Activated T-helper 1 cell treated with anti-CD3 and anti-CD28 coated beads, Interleukin-12 subunit alpha, Interleukin-12 subunit beta, Interleukin-2, Interleukin-4 antibody, amounts not matched to agents 30 ng/mL and 10 ng/mL and 1 ng/mL, durations not matched to agents 14 hours and 24 hours and 36 hours (primary cell): ENCODE results near the gene SLC43A3. TPM values are rescaled to one million over a fixed set of nuclear protein-coding genes. Genes with fewer than 3 reads are reported as not detected.

Experiments
- DNase-seq: peaks from one replicate; pipeline ENCODE4 v3.0.0; 2021; ENCODE audit warnings: low spot score
- H3K27ac Mint-ChIP-seq: one replicate; pipeline ENCODE4 v1.8.0; 2021; ENCODE audit warnings: mild to moderate bottlenecking, mixed read lengths
- H3K27me3 Mint-ChIP-seq: one replicate; pipeline ENCODE4 v1.8.0; 2022; ENCODE audit warnings: mild to moderate bottlenecking, moderate library complexity, mixed read lengths; ENCODE audit not compliant: insufficient read depth
- H3K36me3 Mint-ChIP-seq: one replicate; pipeline ENCODE4 v1.8.0; 2021; ENCODE audit warnings: low read depth, mixed read lengths
- H3K4me1 Mint-ChIP-seq: one replicate; pipeline ENCODE4 v1.8.0; 2021; ENCODE audit warnings: low read depth, mixed read lengths
- H3K4me3 Mint-ChIP-seq: one replicate; pipeline ENCODE4 v1.8.0; 2021; ENCODE audit warnings: mild to moderate bottlenecking, moderate library complexity, mixed read lengths
- H3K9me3 Mint-ChIP-seq: one replicate; pipeline ENCODE4 v1.8.0; 2021; ENCODE audit warnings: mixed read lengths
- intact Hi-C: fragments of 100-400 bp; cut with micrococcal nuclease; formaldehyde crosslinking; loops from one replicate; pipeline ENCODE4 v1.15.1; 2024
- total RNA-seq: library from RNA; stranded (reverse); gene quantifications from 2 replicates; pipeline ENCODE4 v1.2.3, GENCODE V29; 2022

Gene SLC43A3
- total RNA-seq, 1 donor from 2014 or later, result 184 TPM

DNA sequence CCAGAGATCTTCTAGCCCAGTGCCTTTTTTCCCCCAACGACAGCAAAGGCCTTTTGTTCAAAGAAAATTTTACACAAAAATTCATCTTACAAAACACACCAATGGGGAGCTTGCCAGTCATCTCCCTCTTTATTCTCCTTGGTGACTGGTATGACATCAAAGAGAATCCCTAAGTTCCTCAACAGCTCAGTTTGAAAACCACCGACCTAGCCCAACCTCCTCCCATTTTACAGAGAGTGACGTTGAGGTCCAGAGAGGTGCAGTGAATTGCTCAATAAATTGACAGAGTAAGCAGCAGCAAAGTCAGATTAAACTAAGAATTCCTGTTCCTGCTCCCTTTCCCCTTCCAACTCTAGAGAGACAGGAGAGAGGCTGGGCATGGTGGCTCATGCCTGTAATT, 7.8 kb downstream of the SLC43A3 start:
- Mint-ChIP-seq H3K27me3 (no peaks in the 10 kb centered on the region), H3K36me3 (peaks cover 67% of the 10 kb centered on the region), H3K4me1 (peaks cover 32% of the 10 kb centered on the region), H3K4me3 (no peak overlapping the region), H3K9me3 (no peaks in the 10 kb centered on the region), H3K27ac (no peak overlapping the region)
- intact Hi-C loops, result no loop called here
- no peak for DNase-seq

DNA sequence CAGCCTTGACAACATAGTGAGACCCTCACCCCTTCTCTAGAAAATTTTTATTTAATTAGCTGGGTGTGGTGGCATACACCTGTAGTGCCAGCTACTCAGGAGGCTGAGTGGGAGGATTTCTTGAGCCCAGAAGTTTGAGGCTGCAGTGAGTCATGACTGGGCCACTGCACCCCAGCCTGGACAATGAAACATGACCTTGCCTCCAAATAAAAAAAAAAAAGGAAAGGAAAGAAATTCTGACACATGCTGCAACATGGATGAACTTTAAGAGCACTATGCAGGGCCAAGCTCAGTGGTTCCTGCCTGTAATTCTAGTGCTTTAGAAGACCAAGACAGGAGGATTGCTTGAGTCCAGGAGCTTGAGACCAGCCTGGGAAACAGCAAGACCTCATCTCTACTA, 8.8 kb downstream of the SLC43A3 start:
- no peak overlapping the region for H3K4me3 Mint-ChIP-seq
- no peaks in the 10 kb centered on the region for H3K27me3 Mint-ChIP-seq
- peaks cover 32% of the 10 kb centered on the region for H3K4me1 Mint-ChIP-seq
- no peak overlapping the region for H3K27ac Mint-ChIP-seq
- no peak for DNase-seq
- peaks cover 73% of the 10 kb centered on the region for H3K36me3 Mint-ChIP-seq
- intact Hi-C loops, result no loop called here
- H3K9me3 Mint-ChIP-seq, result no peaks in the 10 kb centered on the region

DNA sequence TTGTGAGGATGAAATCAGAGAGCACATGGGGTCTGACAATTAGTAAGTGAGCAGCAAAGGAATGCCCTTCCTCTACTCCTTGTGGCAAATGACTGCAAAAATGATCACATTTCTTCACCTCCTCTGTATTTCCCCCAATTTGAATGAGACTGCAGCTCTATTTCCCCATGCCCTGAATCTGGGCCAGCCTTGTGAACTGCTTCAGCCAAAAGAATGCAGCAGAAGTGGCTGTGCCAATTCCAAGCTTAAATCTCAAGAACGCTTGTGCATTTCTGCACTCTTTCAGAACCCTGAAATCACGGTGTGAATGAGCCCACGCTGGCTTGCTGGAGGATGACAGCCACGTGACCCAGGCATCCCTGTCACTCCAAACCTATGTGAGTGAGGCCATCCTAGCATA, 9.9 kb downstream of the SLC43A3 start:
- Mint-ChIP-seq H3K9me3 (no peaks in the 10 kb centered on the region), H3K27me3 (no peaks in the 10 kb centered on the region), H3K4me3 (no peak overlapping the region), H3K27ac (no peak overlapping the region), H3K4me1 (peaks cover 21% of the 10 kb centered on the region), H3K36me3 (peaks cover 67% of the 10 kb centered on the region)
- no peak for DNase-seq
- intact Hi-C loops, result no loop called here

DNA sequence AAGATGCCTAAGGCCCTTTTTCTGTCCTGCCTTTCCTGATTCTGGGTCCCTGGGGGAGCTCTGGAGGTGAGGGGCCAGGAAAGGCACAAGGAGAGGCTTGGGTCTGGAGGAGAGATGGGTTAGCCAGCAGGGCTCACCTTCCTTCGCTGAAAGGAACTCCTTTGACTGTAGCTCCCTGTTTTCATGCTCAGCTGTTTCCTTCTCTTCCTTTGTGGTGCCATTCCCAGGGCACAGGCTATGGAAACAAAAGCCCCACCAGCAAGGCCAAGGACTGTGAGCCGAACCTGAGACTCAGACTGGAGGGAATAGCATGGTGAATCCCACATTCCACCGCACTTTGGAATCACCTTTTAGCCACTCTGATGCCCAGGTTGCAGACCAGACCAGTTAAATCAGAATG, 10.5 kb downstream of the SLC43A3 start:
- intact Hi-C loops, result no loop called here
- Mint-ChIP-seq H3K27ac (no peak overlapping the region), H3K9me3 (no peaks in the 10 kb centered on the region), H3K36me3 (peaks cover 65% of the 10 kb centered on the region), H3K4me1 (peaks cover 19% of the 10 kb centered on the region), H3K4me3 (no peak overlapping the region), H3K27me3 (no peaks in the 10 kb centered on the region)
- no peak for DNase-seq

DNA sequence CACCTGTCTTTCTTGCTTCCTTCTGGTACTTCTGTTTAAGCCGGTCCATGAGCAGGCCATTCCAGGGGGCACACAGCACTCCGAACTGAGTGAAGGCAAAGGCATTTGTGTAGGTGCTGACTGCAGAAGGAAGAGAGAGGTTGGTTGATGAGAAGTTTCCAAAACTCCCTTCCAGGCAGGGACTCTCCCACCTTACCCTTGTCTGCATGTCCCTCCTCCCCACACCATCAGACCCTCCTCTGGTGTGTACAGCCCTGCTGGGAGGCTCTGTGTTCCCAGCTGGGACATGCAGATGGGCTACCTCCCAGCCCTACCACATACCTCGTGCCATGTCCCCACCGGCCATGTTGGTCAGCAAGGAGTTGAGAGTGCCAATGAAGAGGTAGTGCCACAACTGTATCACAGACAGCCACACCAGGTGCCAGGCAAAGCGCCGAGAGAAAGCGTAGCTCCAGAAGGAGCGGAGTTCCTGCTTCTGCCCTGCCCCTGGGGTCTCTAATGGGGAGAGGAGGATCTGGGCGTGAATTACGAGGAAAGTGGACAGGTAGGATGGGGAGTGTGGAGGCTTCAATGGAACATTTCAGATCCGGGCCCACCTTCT, 12.2 kb downstream of the SLC43A3 start:
- Mint-ChIP-seq H3K27me3 (no peaks in the 10 kb centered on the region), H3K4me1 (peaks cover 18% of the 10 kb centered on the region), H3K9me3 (no peaks in the 10 kb centered on the region), H3K4me3 (peak overlapping the region; percentile 47), H3K27ac (no peak overlapping the region), H3K36me3 (peaks cover 60% of the 10 kb centered on the region)
- no peak for DNase-seq
- intact Hi-C loops, result no loop called here

DNA sequence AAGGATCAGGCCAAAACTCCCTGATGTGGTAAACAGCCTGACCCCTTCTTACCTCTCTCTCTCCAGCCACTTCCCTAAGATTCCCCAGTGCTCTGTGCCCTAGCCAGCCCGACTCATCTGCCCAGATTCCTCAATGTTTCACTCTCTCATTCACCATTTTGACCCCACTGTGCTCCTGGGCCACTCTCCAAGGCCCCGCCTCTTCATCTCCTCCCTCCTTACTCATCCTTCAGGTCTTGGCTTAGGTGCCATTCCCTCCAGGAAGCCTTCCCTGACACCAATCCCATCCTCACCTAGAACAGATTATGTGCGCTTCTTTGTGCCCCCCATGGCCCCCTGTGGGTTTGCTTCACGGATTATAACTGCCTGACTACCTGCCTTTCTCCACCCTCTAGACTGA, 13.2 kb downstream of the SLC43A3 start:
- peaks cover 58% of the 10 kb centered on the region for H3K36me3 Mint-ChIP-seq
- no peaks in the 10 kb centered on the region for H3K27me3 Mint-ChIP-seq
- DNase-seq, result no peak
- no peak overlapping the region for H3K4me3 Mint-ChIP-seq
- H3K27ac Mint-ChIP-seq, result peak overlapping the region; percentile 2
- intact Hi-C loops, result no loop called here
- peaks cover 18% of the 10 kb centered on the region for H3K4me1 Mint-ChIP-seq
- H3K9me3 Mint-ChIP-seq, result no peaks in the 10 kb centered on the region

DNA sequence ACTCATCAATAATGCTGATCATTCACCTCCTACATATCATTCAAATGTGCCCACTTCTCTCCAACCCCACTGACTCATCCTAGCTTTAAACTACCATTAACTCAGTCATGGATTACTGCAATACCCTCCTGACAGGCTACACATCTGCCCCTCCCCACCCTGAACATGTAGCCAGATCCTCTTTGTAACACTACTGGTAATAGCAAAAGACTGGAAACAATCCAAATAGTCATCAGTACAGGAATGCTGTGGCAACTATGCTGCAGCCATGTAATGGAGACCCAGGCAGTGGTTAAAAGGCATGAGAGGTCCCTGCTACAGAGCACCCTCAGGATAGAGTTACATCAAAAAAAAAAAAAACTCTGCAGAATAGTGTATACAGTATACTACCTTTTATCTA, 16.6 kb downstream of the SLC43A3 start:
- no peak for DNase-seq
- peaks cover 62% of the 10 kb centered on the region for H3K36me3 Mint-ChIP-seq
- no peak overlapping the region for H3K27ac Mint-ChIP-seq
- no peaks in the 10 kb centered on the region for H3K27me3 Mint-ChIP-seq
- H3K4me3 Mint-ChIP-seq, result no peak overlapping the region
- H3K4me1 Mint-ChIP-seq, result peaks cover 43% of the 10 kb centered on the region
- H3K9me3 Mint-ChIP-seq, result no peaks in the 10 kb centered on the region
- intact Hi-C loops, result no loop called here

DNA sequence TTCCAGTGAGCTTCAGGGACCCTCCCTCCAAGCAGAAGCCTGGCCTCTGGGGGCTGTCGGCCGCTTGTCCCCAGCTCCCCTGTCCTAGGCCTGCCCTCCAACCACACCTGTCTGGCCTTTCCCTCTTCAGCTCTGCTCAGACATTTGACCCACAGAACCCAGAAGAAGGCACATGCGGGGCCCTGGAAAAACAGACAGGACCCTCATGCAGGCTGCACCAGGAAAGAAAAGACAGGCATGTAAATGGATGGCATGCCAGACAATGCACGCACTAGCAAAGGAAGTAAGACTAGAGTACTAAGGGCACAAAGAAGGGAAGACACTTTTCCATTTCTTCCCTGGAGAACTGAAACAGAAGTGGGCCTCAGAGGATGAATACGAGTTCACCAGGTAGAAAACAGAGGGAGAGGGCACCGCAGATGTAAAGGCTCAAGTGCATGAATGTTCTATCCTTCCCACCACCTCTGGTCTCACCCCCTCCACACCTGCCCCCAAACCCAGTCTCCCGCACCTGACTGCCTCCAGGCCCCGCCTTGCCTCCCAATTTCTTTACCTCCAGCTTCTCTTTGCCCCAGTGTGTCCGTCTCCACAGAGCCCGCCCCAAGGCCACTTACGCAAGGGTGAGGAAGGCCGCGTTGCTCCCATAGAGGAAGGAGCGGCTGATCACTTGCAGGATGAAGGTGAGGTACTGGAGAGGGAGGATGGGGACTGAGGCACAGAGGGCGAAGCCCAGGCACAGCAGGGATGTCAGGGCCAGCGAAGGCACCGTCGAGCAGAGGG, 17.4 kb downstream of the SLC43A3 start:
- DNase-seq, result no peak
- no peak overlapping the region for H3K27ac Mint-ChIP-seq
- no peaks in the 10 kb centered on the region for H3K9me3 Mint-ChIP-seq
- H3K27me3 Mint-ChIP-seq, result no peaks in the 10 kb centered on the region
- H3K4me3 Mint-ChIP-seq, result no peak overlapping the region
- intact Hi-C loops, result no loop called here
- peaks cover 44% of the 10 kb centered on the region for H3K4me1 Mint-ChIP-seq
- H3K36me3 Mint-ChIP-seq, result peaks cover 60% of the 10 kb centered on the region

DNA sequence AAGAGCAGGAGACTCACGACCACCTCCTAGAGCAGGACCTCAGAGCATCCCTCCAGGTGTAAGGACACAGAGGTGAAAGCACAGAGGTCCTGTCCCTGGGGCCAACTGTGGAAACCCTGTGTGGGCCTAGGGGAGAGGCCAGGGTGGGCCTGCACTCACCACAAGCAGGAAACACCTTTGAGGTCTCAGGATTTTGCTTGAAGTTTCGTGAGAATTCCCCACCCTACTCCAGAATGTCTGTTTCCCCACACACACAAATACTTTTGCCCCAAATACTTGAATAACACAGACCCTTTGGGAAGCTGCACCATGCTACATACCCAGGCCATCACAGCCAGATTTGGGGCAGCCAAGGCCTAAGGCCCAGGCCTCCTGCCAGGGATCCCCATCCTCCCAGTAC, 18.1 kb downstream of the SLC43A3 start:
- no peak overlapping the region for H3K27ac Mint-ChIP-seq
- no peaks in the 10 kb centered on the region for H3K9me3 Mint-ChIP-seq
- peaks cover 40% of the 10 kb centered on the region for H3K4me1 Mint-ChIP-seq
- no peak overlapping the region for H3K4me3 Mint-ChIP-seq
- intact Hi-C loops, result no loop called here
- no peaks in the 10 kb centered on the region for H3K27me3 Mint-ChIP-seq
- peaks cover 55% of the 10 kb centered on the region for H3K36me3 Mint-ChIP-seq
- DNase-seq, result no peak

DNA sequence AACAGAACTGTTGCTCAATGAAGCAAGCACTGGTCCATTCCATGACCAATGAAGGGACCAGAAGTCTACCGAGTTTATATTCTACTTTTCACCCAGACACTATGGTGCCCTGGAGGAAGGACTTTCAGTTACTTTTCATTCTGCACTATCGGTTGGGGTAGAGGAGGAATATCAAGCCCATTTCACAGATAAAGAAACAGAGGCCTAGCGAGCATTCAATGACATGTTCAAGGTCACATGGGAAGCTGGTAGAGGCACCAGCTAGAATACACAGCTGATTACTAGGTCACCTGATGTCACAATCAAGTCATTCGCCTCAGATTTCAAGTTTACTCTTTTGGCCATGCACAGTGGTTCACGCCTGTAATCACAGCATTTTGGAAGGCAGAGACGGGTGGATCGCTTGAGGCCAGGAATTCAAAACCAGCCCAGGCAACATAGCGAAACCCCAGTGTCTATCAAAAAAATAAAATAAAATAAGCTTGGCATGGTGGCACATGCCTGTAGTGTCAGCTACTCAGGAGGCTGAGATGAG, 18.9 kb downstream of the SLC43A3 start:
- DNase-seq, result no peak
- H3K4me1 Mint-ChIP-seq, result peaks cover 35% of the 10 kb centered on the region
- intact Hi-C loops, result no loop called here
- no peak overlapping the region for H3K4me3 Mint-ChIP-seq
- H3K9me3 Mint-ChIP-seq, result no peaks in the 10 kb centered on the region
- no peak overlapping the region for H3K27ac Mint-ChIP-seq
- H3K36me3 Mint-ChIP-seq, result peaks cover 47% of the 10 kb centered on the region
- H3K27me3 Mint-ChIP-seq, result no peaks in the 10 kb centered on the region

DNA sequence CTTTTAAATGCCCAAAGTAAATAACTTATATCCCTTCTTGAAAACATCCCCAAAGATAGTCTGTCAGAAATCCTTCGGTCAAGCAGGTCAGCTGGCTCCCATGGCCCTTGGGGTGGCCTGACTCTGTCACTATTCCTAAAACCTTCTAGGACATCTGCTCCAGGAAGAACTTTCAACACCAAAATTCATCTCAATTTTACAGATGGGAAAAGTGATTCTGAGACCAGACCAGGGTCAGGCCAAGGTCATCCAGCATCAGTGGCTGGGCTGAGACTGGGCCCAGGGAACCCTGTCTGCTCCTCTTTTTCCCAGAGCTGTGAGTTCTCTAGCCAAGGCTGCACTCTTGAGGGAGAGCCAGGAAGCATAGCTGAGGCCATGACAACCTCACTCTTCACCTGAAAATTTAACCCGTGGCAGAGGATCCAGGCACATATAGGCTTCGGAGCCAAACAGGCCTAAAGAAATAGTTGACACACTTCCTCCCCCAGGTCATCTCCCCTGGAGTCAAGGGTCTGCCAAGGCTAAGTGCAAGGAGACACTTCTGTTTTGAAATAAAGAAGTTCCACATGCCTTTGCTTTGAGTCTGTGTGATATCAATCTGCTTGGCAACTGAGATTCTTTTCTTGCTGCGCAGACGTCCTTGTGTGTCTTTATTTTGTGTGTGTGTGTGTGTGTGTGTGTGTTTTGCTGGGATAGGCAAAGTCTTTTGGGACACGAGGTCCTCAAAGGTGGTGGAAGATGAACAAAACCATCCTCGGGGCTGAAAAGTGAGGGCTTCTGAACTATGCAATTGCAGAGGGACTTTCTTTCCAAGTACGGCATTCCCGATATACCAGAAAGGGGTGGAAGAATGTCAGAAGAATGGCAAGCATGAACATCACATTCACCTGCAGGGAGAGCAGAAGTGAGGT, 19.7 kb downstream of the SLC43A3 start:
- intact Hi-C loops, result no loop called here
- no peaks in the 10 kb centered on the region for H3K27me3 Mint-ChIP-seq
- H3K27ac Mint-ChIP-seq, result peak overlapping the region; percentile 91
- DNase-seq, result no peak
- peaks cover 44% of the 10 kb centered on the region for H3K36me3 Mint-ChIP-seq
- H3K4me1 Mint-ChIP-seq, result peaks cover 35% of the 10 kb centered on the region
- no peak overlapping the region for H3K4me3 Mint-ChIP-seq
- H3K9me3 Mint-ChIP-seq, result no peaks in the 10 kb centered on the region

DNA sequence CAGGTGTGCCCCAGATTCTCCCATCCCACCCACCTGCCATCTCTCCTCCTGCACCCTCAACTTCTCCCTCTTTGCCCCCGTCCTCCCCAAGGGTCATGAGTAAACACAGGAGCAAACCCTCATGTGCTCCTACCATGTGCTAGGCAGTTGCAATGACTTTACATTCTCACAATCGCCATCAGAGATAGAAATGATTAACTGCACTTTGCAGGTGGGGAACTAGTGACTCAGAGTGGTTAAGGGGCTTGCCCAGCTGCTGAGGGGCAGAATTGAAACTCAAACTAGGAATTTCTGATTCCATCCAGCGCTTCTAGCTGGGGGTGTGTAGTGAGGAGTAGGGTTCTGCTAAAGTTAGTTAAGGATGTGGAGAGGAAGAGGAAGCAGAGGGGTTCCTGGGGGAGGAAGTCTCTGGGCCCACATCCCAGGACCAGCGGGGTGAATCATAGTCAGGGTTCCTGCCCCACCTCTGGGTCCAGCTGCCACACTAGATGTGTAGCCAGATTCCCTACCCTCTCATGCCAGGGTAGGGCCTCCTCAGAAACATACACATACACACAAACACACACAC, 20.5 kb downstream of the SLC43A3 start:
- DNase-seq, result no peak
- intact Hi-C loops, result loop anchor here (1.0 kb wide), 1 partner anchor 19 kb away; no protein-coding TSS in a partner anchor

More for the DNA sequence above, 20.5 kb downstream of the SLC43A3 start:
- no peaks in the 10 kb centered on the region for H3K9me3 Mint-ChIP-seq
- H3K36me3 Mint-ChIP-seq, result peaks cover 42% of the 10 kb centered on the region
- H3K4me3 Mint-ChIP-seq, result peak overlapping the region; percentile 20
- peaks cover 35% of the 10 kb centered on the region for H3K4me1 Mint-ChIP-seq
- no peaks in the 10 kb centered on the region for H3K27me3 Mint-ChIP-seq
- H3K27ac Mint-ChIP-seq, result peak overlapping the region; percentile 91
